Measurements from ENCODE around the gene KRTAP3-1.

DNA sequence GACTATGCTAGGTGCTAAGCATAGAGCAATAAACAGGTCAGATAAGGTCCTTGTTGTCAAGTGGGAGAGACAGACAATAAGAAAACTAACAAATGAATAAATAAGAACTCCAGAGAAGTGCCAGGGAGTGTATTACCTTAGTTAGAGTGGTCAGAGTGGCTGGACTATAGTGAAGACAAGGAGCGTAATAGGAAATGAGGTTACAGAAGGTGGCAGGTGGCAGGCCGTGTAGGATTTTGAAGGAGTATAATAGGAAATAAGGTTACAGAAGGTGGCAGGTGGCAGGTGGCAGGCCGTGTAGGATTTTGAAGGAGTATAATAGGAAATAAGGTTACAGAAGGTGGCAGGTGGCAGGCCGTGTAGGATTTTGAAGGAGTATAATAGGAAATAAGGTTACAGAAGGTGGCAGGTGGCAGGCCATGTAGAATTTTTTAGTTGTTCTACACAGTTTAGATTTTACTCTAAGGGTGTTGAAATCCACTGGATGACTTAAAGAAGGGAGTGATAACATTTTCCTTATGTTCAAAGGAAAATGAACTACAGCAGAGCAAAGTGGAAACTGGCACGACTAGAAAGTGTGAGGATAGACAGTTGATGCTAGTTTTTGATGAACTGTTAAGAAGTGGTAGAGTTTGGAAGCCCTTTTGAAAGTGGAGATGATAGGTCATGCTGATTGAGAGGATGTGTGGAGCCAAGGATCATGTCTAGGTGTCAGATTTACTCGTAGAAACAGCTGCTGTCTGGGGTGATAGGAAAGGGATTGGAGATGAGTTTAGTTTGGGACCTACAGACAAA is 3.6 kb upstream of the KRTAP3-1 start:
- no peak for TF ChIP-seq POLR2A (IDR thresholded peaks at IDR 0.05)
- TF ChIP-seq, protein P1, sequence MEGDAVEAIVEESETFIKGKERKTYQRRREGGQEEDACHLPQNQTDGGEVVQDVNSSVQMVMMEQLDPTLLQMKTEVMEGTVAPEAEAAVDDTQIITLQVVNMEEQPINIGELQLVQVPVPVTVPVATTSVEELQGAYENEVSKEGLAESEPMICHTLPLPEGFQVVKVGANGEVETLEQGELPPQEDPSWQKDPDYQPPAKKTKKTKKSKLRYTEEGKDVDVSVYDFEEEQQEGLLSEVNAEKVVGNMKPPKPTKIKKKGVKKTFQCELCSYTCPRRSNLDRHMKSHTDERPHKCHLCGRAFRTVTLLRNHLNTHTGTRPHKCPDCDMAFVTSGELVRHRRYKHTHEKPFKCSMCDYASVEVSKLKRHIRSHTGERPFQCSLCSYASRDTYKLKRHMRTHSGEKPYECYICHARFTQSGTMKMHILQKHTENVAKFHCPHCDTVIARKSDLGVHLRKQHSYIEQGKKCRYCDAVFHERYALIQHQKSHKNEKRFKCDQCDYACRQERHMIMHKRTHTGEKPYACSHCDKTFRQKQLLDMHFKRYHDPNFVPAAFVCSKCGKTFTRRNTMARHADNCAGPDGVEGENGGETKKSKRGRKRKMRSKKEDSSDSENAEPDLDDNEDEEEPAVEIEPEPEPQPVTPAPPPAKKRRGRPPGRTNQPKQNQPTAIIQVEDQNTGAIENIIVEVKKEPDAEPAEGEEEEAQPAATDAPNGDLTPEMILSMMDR (IDR thresholded peaks at IDR 0.05), result no peak
- TF ChIP-seq POLR2AphosphoS5 (IDR thresholded peaks at IDR 0.05), result no peak
- no peak for TF ChIP-seq EP300 (IDR thresholded peaks at IDR 0.05; ENCODE audit: low read depth)

Measured in transverse colon (tissue), 4 donors.